ENCODE data around the gene CAPN7. TPM values are rescaled to one million over a fixed set of nuclear protein-coding genes. Genes with fewer than 3 reads are reported as not detected.

The CAPN7 gene
- total RNA-seq, 2 donors from 2014 or later, result 32.6 to 41.2 TPM

DNA sequence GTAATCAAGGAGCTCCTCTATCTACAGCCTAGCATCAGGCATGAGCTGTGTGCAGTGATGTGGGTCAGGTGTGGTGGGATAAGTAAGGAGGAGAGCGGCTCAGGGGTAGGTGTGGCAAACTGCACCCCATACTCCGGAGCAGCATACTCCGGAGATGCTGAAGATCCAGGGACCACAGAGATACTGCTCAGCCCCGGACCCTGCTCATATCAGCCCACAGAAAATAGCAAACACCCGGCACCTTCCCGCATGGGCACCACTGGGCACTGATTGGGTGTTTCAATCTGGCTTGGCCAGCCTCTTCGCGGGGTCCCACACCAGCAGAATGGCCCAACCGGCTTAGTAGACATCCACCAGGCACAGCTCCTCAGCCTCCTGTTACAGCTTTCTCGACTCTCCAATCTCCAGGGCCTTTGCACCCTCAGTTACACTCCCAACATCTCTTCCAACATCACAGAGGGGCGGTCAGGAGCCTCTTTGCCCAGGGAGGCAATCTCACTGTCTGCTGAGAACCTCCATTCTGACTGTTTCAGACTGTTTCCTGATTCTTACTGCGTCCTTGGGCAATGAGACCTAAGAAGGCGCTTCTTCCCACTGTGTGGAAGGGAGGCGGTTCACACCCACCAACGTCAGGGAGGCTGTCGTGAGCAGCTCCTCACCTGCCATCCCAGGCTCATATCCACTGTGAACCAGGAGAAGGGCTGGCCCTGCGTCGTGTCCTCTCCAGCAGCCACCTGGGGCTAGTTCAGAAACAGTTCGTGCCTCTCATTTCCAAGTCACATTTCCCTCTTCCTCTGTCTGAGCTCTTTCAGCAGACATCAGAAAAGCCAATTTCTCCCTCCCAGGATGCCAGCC lies 59.8 kb downstream of the CAPN7 start:
- H3K4me1 Mint-ChIP-seq, result peaks cover 10% of the 10 kb centered on the region
- H3K4me3 Mint-ChIP-seq, result no peak overlapping the region
- no peak for DNase-seq
- TF ChIP-seq, protein P1, sequence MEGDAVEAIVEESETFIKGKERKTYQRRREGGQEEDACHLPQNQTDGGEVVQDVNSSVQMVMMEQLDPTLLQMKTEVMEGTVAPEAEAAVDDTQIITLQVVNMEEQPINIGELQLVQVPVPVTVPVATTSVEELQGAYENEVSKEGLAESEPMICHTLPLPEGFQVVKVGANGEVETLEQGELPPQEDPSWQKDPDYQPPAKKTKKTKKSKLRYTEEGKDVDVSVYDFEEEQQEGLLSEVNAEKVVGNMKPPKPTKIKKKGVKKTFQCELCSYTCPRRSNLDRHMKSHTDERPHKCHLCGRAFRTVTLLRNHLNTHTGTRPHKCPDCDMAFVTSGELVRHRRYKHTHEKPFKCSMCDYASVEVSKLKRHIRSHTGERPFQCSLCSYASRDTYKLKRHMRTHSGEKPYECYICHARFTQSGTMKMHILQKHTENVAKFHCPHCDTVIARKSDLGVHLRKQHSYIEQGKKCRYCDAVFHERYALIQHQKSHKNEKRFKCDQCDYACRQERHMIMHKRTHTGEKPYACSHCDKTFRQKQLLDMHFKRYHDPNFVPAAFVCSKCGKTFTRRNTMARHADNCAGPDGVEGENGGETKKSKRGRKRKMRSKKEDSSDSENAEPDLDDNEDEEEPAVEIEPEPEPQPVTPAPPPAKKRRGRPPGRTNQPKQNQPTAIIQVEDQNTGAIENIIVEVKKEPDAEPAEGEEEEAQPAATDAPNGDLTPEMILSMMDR (conservative IDR thresholded peaks at IDR 0.05), result no peak
- Histone ChIP-seq H3K4me1 (ENCODE audit: control insufficient read depth, insufficient read depth, low read length) (no peaks in the 10 kb centered on the region), H3K27me3 (ENCODE audit: control insufficient read depth, insufficient read depth, low read length, poor library complexity, severe bottlenecking) (no peaks in the 10 kb centered on the region), H3K36me3 (ENCODE audit: control insufficient read depth, insufficient read depth, low read length) (peaks cover 39% of the 10 kb centered on the region), H3K9ac (ENCODE audit: extremely low read depth, low read length, poor library complexity, severe bottlenecking) (no peak overlapping the region), H3K4me3 (ENCODE audit: low read length) (no peak overlapping the region), H3K27ac (ENCODE audit: low read depth, low read length) (no peak overlapping the region), H3K9me3 (ENCODE audit: control insufficient read depth, low read length) (no peaks in the 10 kb centered on the region)
- no peak overlapping the region for H3K27ac Mint-ChIP-seq
- peaks cover 13% of the 10 kb centered on the region for H3K36me3 Mint-ChIP-seq (ENCODE audit: low read depth)
- WGBS, 2 experiments (ENCODE audit: insufficient coverage in 1 of 2, insufficient read length in 1 of 2), result 92 to 96% methylated on average over 13 to 19 of the region's 19 CpGs
- H3K27me3 Mint-ChIP-seq (ENCODE audit: insufficient read depth), result no peaks in the 10 kb centered on the region
- H3K9me3 Mint-ChIP-seq, result no peaks in the 10 kb centered on the region

DNA sequence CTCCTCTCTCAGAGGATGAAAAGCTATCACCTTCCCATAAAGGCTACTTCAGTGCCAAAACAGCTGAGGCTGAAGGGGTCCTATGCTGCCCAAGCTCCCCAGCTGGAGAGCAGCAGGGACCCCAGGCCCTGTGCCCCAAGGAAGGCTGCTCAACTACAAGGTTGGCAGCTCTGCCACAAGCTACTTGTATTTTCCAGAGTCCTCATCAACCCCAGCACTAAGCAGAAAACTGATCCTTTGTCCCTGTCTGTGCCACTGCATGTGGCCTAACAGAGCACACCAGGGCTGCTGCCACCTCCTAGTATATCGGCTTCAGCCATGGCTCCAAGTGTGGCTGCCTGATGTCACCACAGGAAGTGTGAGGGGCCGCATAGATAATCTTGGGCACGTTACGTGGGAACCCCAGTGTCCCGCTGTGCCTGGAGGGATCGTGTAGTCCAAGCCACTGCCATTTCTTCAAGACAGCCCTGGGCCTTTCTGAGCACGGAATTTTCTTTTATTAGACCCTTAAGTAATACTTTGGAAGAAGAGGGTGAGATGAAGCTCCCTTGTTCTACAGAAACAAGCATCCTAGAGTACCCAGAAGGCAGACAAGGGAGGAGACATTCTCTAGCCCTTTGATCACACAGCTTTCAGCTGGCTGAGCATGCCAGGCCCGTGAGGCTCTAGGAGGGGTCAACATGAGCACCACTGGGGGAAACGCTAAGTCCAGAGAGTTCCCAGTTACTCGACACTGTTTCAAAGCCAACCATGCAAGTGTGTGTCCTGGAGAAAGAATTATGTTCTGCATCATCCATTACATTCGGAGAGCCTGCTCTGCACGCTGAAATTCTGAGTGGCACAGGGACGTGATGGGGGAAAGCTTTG lies 60.7 kb downstream of the CAPN7 start:
- Mint-ChIP-seq H3K27me3 (ENCODE audit: insufficient read depth) (no peaks in the 10 kb centered on the region), H3K4me3 (no peak overlapping the region), H3K27ac (no peak overlapping the region), H3K4me1 (peaks cover 10% of the 10 kb centered on the region), H3K9me3 (no peaks in the 10 kb centered on the region), H3K36me3 (ENCODE audit: low read depth) (peaks cover 6% of the 10 kb centered on the region)
- H3K9me3 ChIP-seq (ENCODE audit: control insufficient read depth, low read length), result no peaks in the 10 kb centered on the region
- H3K27ac ChIP-seq (ENCODE audit: low read depth, low read length), result no peak overlapping the region
- H3K27me3 ChIP-seq (ENCODE audit: control insufficient read depth, insufficient read depth, low read length, poor library complexity, severe bottlenecking), result no peaks in the 10 kb centered on the region
- H3K9ac ChIP-seq (ENCODE audit: extremely low read depth, low read length, poor library complexity, severe bottlenecking), result no peak overlapping the region
- no peak overlapping the region for H3K4me3 ChIP-seq (ENCODE audit: low read length)
- no peaks in the 10 kb centered on the region for H3K4me1 ChIP-seq (ENCODE audit: control insufficient read depth, insufficient read depth, low read length)
- TF ChIP-seq, protein P1 (conservative IDR thresholded peaks at IDR 0.05), result no peak
- H3K36me3 ChIP-seq (ENCODE audit: control insufficient read depth, insufficient read depth, low read length), result peaks cover 31% of the 10 kb centered on the region
- WGBS, 2 experiments (ENCODE audit: insufficient coverage in 1 of 2, insufficient read length in 1 of 2), result 93 to 96% methylated on average over 7 to 13 of the region's 13 CpGs
- no peak for DNase-seq

DNA sequence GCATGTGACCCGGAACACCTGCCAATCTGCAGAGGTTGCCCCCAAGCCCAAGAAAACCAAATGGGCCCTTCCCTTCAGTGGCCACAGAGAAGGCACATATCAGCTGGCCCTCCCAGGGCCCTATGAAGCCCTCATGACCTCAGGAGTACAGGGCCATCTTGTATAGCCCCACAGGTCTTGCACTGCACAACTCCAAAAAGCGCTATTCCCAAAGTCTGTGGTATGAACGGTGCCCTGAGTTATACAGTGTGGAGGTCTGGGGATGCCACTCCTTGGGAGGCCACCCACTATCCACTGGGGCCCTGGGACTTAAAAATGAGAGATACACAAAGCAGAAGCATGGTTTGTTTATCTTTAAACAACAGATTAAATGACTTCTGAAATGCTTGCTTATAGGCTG lies 61.5 kb downstream of the CAPN7 start:
- no peaks in the 10 kb centered on the region for H3K27me3 Mint-ChIP-seq (ENCODE audit: insufficient read depth)
- Histone ChIP-seq H3K36me3 (ENCODE audit: control insufficient read depth, insufficient read depth, low read length) (peaks cover 28% of the 10 kb centered on the region), H3K9me3 (ENCODE audit: control insufficient read depth, low read length) (no peaks in the 10 kb centered on the region), H3K9ac (ENCODE audit: extremely low read depth, low read length, poor library complexity, severe bottlenecking) (no peak overlapping the region), H3K27me3 (ENCODE audit: control insufficient read depth, insufficient read depth, low read length, poor library complexity, severe bottlenecking) (no peaks in the 10 kb centered on the region), H3K4me3 (ENCODE audit: low read length) (no peak overlapping the region), H3K27ac (ENCODE audit: low read depth, low read length) (no peak overlapping the region), H3K4me1 (ENCODE audit: control insufficient read depth, insufficient read depth, low read length) (no peaks in the 10 kb centered on the region)
- H3K4me3 Mint-ChIP-seq, result no peak overlapping the region
- no peaks in the 10 kb centered on the region for H3K9me3 Mint-ChIP-seq
- DNase-seq, result no peak
- TF ChIP-seq, protein P1 (conservative IDR thresholded peaks at IDR 0.05), result no peak
- peaks cover 2% of the 10 kb centered on the region for H3K36me3 Mint-ChIP-seq (ENCODE audit: low read depth)
- 95 to 100% methylated on average over 3 of the region's 3 CpGs for WGBS, 2 experiments (ENCODE audit: insufficient coverage in 1 of 2, insufficient read length in 1 of 2)
- peaks cover 10% of the 10 kb centered on the region for H3K4me1 Mint-ChIP-seq
- H3K27ac Mint-ChIP-seq, result no peak overlapping the region
